ENCODE data around the gene KIF21B.
A peak's percentile ranks its signal among the peaks of the same experiment; 100 is the strongest.

Gene KIF21B

DNA sequence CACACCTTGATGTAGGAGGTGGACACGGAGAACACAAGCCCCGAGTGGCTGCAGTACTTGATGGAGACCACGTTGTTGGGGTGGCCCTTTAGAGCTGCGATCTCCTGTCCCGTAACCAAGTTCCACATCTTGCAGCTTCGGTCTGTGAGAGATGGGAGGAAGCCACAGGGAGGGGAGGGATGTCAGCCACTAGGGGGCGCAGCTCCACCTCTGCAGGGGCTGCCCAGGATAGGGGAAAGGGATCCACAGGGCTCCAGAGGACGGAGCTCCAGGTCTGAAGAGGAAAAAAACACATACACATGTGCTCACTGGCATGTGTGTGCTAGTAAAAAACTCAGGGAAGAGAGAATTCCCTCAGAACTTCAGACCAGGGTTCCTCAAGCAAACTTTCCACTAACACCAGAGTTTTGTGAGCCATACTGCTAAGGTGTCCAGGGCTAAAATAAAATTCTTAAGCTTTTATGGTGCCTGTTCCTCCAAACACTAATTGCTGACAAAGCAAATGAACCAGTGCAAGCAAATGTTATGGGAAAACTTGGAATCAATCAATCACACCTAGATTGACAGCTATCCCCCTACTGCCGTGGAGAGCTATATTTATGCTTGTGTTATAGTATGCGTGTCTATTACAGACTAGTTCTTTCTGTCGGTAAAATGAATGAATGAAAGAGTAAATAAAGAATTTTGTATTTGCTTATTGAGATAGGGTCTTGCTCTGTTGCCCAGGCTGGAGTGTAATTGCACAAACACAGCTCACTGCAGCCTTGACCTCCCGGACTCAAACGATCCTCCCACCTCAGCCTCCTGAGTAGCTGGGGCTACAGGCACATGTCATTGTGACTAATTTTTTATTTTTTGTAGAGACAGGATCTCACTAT lies 43.7 kb downstream of the KIF21B start:
- TF ChIP-seq, protein P1, sequence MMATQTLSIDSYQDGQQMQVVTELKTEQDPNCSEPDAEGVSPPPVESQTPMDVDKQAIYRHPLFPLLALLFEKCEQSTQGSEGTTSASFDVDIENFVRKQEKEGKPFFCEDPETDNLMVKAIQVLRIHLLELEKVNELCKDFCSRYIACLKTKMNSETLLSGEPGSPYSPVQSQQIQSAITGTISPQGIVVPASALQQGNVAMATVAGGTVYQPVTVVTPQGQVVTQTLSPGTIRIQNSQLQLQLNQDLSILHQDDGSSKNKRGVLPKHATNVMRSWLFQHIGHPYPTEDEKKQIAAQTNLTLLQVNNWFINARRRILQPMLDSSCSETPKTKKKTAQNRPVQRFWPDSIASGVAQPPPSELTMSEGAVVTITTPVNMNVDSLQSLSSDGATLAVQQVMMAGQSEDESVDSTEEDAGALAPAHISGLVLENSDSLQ (IDR thresholded peaks at IDR 0.05) = peak; percentile 63
- TF ChIP-seq TARDBP (IDR thresholded peaks at IDR 0.05) = no peak
- peak; percentile 82 for DNase-seq (ENCODE audit: extremely low spot score)
- CTCF ChIA-PET = interaction anchor here (0.5 to 1.9 kb wide), 30 partner anchors 8 to 143 kb away, joined by 3 to 14 read pairs (median 5); no protein-coding TSS in a partner anchor
- POLR2A ChIA-PET = no interaction called here

DNA sequence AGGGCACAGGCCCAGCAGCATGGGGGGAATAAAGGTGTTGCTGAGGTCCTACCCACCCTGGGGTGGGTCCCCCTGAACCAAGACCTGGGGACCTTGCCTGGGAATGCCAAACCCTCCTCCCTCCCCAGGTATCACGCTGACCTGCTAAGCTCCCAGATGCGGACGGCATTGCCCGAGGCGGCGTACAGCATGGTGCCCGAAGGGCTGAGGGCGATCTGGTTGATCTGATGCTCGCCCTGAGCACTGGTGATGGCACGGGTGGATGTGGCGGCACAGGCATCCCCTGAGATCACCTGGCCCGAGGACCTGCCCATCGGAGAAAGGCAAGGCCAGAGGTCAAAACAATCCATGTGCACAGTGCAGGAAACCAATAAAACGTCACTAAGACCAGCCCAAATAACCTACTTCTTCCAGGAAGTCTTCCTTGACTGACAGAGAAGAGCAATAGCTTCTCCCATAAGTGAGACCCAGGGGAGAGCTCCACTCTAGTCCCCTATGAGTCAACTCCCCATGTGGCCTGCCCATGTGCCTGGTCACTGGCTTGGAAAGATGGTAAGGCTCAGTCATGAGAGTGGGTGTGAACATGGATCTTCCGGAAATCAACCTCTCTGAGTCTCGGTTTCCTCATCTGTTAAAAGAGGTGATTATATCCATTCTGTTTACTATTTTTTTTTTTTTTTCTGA lies 46.3 kb downstream of the KIF21B start:
- no peak for DNase-seq (ENCODE audit: extremely low spot score)
- POLR2A ChIA-PET = no interaction called here

DNA sequence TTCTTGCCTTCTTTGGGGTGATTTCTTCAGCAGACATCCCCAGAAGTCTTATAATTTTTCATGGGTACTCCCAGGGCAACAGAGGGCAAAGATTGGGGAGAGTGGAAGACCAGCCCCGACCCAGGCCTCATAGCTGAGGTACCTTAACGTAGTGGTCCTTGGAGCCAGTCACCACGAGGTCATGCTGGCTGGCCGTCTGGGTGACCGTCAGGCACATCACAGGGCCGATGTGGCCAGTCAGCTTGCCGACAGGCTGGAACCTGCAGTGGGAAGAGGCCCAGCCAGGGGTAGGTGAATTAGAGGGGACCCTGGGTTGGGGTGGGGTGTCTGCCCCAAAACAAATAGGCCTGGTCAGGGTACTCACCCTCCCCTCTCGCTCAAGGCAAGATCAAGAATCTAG lies 46.9 kb downstream of the KIF21B start:
- POLR2A ChIA-PET = no interaction called here
- no peak for TF ChIP-seq TARDBP (IDR thresholded peaks at IDR 0.05)
- CTCF ChIA-PET = no interaction called here
- DNase-seq (ENCODE audit: extremely low spot score) = no peak

More for the DNA sequence above, 46.3 kb downstream of the KIF21B start:
- no peak for TF ChIP-seq FOXM1 (IDR thresholded peaks at IDR 0.05; ENCODE audit: borderline replicate concordance)
- CTCF ChIA-PET = no interaction called here

DNA sequence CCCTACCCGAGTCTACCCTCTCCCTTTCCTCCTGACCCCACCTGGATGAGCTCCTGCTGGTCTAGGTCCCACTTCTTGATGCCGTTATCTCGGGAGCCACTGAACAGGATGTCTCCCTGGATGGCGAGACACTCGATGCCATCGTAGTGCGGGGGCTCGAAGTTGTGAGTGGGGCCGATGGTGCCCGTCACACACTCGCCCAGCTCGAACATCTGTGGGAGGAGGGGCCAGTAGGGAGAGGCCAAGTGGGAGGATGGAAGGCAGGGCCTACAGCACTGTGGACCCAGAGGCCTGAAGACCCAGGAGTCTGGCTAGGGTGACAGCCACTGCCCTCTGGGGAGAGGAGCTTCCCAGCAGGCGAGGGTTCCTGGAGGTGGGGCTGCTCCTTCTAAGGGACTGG lies 48.1 kb downstream of the KIF21B start:
- ChIA-PET CTCF (interaction anchor here (1.1 to 1.4 kb wide), 2 partner anchors 67 to 139 kb away, joined by 5 to 7 read pairs; no protein-coding TSS in a partner anchor), POLR2A (interaction anchor here (0.6 kb wide), 1 partner anchor 20 kb away, joined by 3 read pairs; no protein-coding TSS in a partner anchor)
- TF ChIP-seq TARDBP (IDR thresholded peaks at IDR 0.05) (no peak), ARNT (IDR thresholded peaks at IDR 0.05) (no peak), ZNF384 (IDR thresholded peaks at IDR 0.05) (no peak), BHLHE40 (IDR thresholded peaks at IDR 0.05; ENCODE audit: borderline replicate concordance) (no peak), ELF4 (IDR thresholded peaks at IDR 0.05) (no peak), CTBP1 (IDR thresholded peaks at IDR 0.05; ENCODE audit: borderline replicate concordance) (no peak), HDGF (IDR thresholded peaks at IDR 0.05; ENCODE audit: borderline replicate concordance) (no peak), FOXA1 (IDR thresholded peaks at IDR 0.05) (no peak), LEF1 (IDR thresholded peaks at IDR 0.05; ENCODE audit: borderline replicate concordance) (no peak)
- TF ChIP-seq, protein P1 (IDR thresholded peaks at IDR 0.05) = no peak

DNA sequence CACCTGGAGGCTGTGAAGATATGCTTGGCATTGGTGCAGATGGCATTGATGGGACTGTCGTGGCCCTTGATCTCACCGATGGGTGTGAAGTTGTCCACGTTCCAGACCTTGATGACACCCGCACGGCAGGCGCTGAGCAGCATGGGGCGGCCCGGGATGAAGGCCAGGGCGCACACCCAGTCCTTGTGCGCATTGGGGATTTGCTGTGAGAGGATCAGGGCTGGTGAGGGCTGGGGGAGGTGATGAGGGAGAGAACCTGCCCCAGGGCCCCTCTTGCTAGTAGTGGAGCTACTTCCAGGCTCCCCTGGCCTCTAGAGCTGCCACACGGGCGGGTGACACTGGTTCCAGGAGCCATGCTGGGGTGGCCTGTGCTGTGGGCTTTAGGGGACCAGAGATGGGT lies 48.8 kb downstream of the KIF21B start:
- TF ChIP-seq ARNT (IDR thresholded peaks at IDR 0.05) (no peak), ELF4 (IDR thresholded peaks at IDR 0.05) (no peak), NFRKB (IDR thresholded peaks at IDR 0.05) (no peak), LEF1 (IDR thresholded peaks at IDR 0.05; ENCODE audit: borderline replicate concordance) (no peak), L3MBTL2 (conservative IDR thresholded peaks at IDR 0.05) (no peak), SUZ12 (IDR thresholded peaks at IDR 0.05) (no peak), TARDBP (IDR thresholded peaks at IDR 0.05) (no peak), HDGF (IDR thresholded peaks at IDR 0.05; ENCODE audit: borderline replicate concordance) (no peak), FOXK2 (IDR thresholded peaks at IDR 0.05) (no peak), ZNF384 (IDR thresholded peaks at IDR 0.05) (no peak), FOXM1 (IDR thresholded peaks at IDR 0.05; ENCODE audit: borderline replicate concordance) (no peak), CTBP1 (IDR thresholded peaks at IDR 0.05; ENCODE audit: borderline replicate concordance) (no peak), FOXA1 (IDR thresholded peaks at IDR 0.05) (no peak), BHLHE40 (IDR thresholded peaks at IDR 0.05; ENCODE audit: borderline replicate concordance) (no peak), SP1 (IDR thresholded peaks at IDR 0.05) (no peak)
- TF ChIP-seq, protein P1 (IDR thresholded peaks at IDR 0.05) = no peak
- POLR2A ChIA-PET = interaction anchor here (0.6 kb wide), 1 partner anchor 21 kb away, joined by 3 read pairs; no protein-coding TSS in a partner anchor

More for the DNA sequence above, 48.1 kb downstream of the KIF21B start:
- no peak for DNase-seq (ENCODE audit: extremely low spot score)

DNA sequence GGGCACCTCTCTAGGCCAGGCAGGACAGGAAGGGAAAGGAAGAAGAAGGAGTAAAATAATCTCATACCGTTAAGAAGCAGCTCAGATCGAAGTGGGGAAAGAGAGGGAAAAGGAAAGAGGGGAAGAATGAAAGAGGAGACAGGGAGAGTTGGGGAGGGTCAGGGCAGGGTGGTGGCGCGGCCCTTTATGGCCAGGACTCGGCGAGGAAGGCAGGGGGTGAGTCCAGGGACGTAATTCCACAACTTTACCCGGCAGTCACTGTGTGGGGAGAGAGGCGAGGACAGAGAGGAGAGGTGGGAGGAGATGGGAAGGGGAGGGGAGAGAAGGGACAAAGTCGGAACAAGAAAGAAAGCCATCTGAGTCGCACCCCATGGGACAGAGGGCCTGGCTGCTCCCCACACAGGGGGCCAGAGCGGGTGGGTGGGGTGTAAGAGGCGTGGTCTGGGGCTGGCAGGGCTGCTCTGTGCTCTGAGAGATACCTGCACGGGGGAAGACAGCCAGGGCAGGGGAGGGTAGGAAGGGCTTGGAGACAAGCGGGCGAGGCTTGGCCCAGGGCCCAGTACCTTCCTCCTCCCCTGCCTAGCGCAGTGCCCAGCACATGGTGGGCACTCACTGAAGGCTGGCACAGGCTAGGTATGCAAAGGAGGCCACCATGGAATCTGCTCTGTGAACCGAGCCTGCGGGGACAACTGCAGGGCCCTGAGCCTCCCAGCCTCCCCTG lies 49.4 kb downstream of the KIF21B start:
- ChIA-PET POLR2A (no interaction called here), CTCF (interaction anchor here (3.4 kb wide), 1 partner anchor 70 kb away, joined by 33 read pairs; no protein-coding TSS in a partner anchor)
- no peak for TF ChIP-seq NFRKB (IDR thresholded peaks at IDR 0.05)
- no peak for TF ChIP-seq LEF1 (IDR thresholded peaks at IDR 0.05; ENCODE audit: borderline replicate concordance)
- TF ChIP-seq SUZ12 (IDR thresholded peaks at IDR 0.05) = no peak
- no peak for TF ChIP-seq HDGF (IDR thresholded peaks at IDR 0.05; ENCODE audit: borderline replicate concordance)
- TF ChIP-seq BHLHE40 (IDR thresholded peaks at IDR 0.05; ENCODE audit: borderline replicate concordance) = no peak
- no peak for DNase-seq (ENCODE audit: extremely low spot score)

More for the DNA sequence above, 48.8 kb downstream of the KIF21B start:
- DNase-seq (ENCODE audit: extremely low spot score) = no peak
- CTCF ChIA-PET = interaction anchor here (1.1 to 1.4 kb wide), 2 partner anchors 68 to 140 kb away, joined by 5 to 7 read pairs; no protein-coding TSS in a partner anchor

All from HEK293T (cell line).